ENCODE data around the gene TTLL6. TPM values are rescaled to one million over a fixed set of nuclear protein-coding genes. Genes with fewer than 3 reads are reported as not detected.

Gene TTLL6
- total RNA-seq, 1 experiment from 2014 or later = 0.29 TPM

DNA sequence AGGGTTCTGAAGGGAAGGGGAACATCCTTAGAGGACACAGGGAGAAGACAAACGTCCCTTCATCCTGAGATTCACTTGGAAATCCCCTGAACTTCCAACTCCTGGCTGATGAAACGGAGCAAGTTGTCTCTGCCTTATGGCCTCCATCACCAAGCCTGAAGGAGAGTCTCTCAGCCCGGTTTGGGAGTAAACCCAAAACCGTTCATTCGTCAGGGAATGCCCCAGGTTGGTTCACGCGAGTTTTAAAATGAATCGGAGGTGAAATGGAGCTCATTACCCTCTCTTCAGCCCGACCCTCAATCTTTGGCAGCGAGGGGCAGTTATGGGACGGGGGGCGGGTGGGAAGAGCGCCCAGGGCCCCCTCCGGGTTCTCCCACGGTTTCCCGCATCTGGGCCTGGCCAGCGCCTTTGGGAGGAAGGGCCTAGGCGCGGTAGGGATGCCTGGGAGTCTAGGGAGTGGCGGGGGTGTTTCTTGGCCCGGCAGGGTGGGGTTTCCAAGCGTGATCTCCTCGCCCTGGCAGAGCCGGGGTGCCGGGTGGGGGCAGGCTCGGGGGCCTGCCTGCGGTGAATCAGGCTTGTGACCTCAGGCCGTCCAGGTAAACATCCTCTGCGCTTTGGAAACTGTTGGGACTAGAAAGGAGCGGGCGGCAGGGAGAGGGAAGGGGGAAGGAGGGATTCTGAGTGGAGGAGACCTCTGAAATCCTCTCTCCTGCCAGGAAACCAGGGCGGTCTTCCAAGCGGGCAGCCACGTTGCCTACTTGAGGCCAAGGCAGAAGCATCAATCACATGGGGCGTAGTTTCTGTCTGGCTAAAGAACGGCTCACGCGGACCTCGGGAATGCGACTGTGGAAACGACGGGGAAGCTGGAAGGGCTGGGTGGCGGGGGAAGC lies 64.4 kb downstream of the TTLL6 start:
- ATAC-seq (no peak), DNase-seq (no peak)
- no peak overlapping the region for H3K4me3 ChIP-seq (ENCODE audit: low read length)
- H2AFZ ChIP-seq (ENCODE audit: low read length) = no peak overlapping the region
- H3F3A ChIP-seq (ENCODE audit: low read length, unreplicated experiment) = no peaks in the 10 kb centered on the region
- H3K79me2 ChIP-seq (ENCODE audit: low read length) = peaks cover 26% of the 10 kb centered on the region
- peaks cover 57% of the 10 kb centered on the region for H3K4me1 ChIP-seq (ENCODE audit: insufficient read depth, low read length)
- no peaks in the 10 kb centered on the region for H3K9me3 ChIP-seq (ENCODE audit: low read length)
- BruUV-seq (replicated peaks) = no TSS peak
- TF ChIP-seq, protein P1, sequence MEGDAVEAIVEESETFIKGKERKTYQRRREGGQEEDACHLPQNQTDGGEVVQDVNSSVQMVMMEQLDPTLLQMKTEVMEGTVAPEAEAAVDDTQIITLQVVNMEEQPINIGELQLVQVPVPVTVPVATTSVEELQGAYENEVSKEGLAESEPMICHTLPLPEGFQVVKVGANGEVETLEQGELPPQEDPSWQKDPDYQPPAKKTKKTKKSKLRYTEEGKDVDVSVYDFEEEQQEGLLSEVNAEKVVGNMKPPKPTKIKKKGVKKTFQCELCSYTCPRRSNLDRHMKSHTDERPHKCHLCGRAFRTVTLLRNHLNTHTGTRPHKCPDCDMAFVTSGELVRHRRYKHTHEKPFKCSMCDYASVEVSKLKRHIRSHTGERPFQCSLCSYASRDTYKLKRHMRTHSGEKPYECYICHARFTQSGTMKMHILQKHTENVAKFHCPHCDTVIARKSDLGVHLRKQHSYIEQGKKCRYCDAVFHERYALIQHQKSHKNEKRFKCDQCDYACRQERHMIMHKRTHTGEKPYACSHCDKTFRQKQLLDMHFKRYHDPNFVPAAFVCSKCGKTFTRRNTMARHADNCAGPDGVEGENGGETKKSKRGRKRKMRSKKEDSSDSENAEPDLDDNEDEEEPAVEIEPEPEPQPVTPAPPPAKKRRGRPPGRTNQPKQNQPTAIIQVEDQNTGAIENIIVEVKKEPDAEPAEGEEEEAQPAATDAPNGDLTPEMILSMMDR (conservative IDR thresholded peaks at IDR 0.05; ENCODE audit: low read depth, low read length) = no peak
- no peak for TF ChIP-seq EZH2phosphoT487 (IDR thresholded peaks at IDR 0.05; ENCODE audit: borderline replicate concordance, low read length)
- no peak for TF ChIP-seq EZH2 (IDR thresholded peaks at IDR 0.05; ENCODE audit: low read length, unreplicated experiment)
- no peaks in the 10 kb centered on the region for H3K36me3 ChIP-seq (ENCODE audit: low read depth, low read length)
- intact Hi-C loops (cut with micrococcal nuclease) = no loop called here
- no peak overlapping the region for H3K9ac ChIP-seq (ENCODE audit: low read length)
- ChIA-PET POLR2A (ENCODE audit: unreplicated experiment) (no interaction called here), CTCF (interaction anchor here (0.6 kb wide), 1 partner anchor 38 kb away, joined by 3 read pairs; no protein-coding TSS in a partner anchor)
- H4K20me1 ChIP-seq (ENCODE audit: low read length) = no peaks in the 10 kb centered on the region
- peak overlapping the region; percentile 82; the same call in 1 of the 2 replicates for H3K27ac ChIP-seq (ENCODE audit: low read length)
- no peak overlapping the region for H3K4me2 ChIP-seq (ENCODE audit: low read length)
- H3K27me3 ChIP-seq (ENCODE audit: low read length) = no peaks in the 10 kb centered on the region
- H3K9me2 ChIP-seq (replicated peaks; ENCODE audit: low read length) = no peaks in the 10 kb centered on the region

- ChIA-PET POLR2A (ENCODE audit: unreplicated experiment) (interaction anchor here (0.6 kb wide), 1 partner anchor 32 kb away, joined by 3 read pairs; no protein-coding TSS in a partner anchor), CTCF (interaction anchor here (0.6 to 1.5 kb wide), 4 partner anchors 23 to 76 kb away, joined by 3 to 13 read pairs (median 3); partner anchors contain the start of gene HOXB13)
- H2AFZ ChIP-seq (ENCODE audit: low read length) = peak overlapping the region; percentile 46; the same call in 1 of the 2 replicates
- no peaks in the 10 kb centered on the region for H3K36me3 ChIP-seq (ENCODE audit: low read depth, low read length)
- H3K27me3 ChIP-seq (ENCODE audit: low read length) = no peaks in the 10 kb centered on the region
- no peak overlapping the region for H3K4me3 ChIP-seq (ENCODE audit: low read length)
- peaks cover 33% of the 10 kb centered on the region for H3K79me2 ChIP-seq (ENCODE audit: low read length)
- TF ChIP-seq EZH2phosphoT487 (IDR thresholded peaks at IDR 0.05; ENCODE audit: borderline replicate concordance, low read length) (no peak), EZH2 (IDR thresholded peaks at IDR 0.05; ENCODE audit: low read length, unreplicated experiment) (no peak)
- TF ChIP-seq, protein P1 (conservative IDR thresholded peaks at IDR 0.05; ENCODE audit: low read depth, low read length) = no peak
- no peaks in the 10 kb centered on the region for H3F3A ChIP-seq (ENCODE audit: low read length, unreplicated experiment)
- intact Hi-C loops (cut with micrococcal nuclease) = no loop called here
- no peaks in the 10 kb centered on the region for H3K9me3 ChIP-seq (ENCODE audit: low read length)
- ATAC-seq (no peak), DNase-seq (no peak)
- H3K4me2 ChIP-seq (ENCODE audit: low read length) = no peak overlapping the region
- no TSS peak for BruUV-seq (replicated peaks)
- no peaks in the 10 kb centered on the region for H3K9me2 ChIP-seq (replicated peaks; ENCODE audit: low read length)
- H3K9ac ChIP-seq (ENCODE audit: low read length) = no peak overlapping the region
- H3K4me1 ChIP-seq (ENCODE audit: insufficient read depth, low read length) = peaks cover 53% of the 10 kb centered on the region
- no peak overlapping the region for H3K27ac ChIP-seq (ENCODE audit: low read length)
- no peaks in the 10 kb centered on the region for H4K20me1 ChIP-seq (ENCODE audit: low read length)
Observed at GRCh38 chr17:48751733-48752398, 65.2 kb downstream of the TTLL6 start.
